NCI-H1092 (cell line): Measurements from ENCODE around the gene EIF3B.
A peak's percentile ranks its signal among the peaks of the same experiment; 100 is the strongest.
"Not testable (repeated sequence)": the region's sequence is repeated elsewhere in the genome, so short reads cannot be mapped to it uniquely, and the experiment has no call there.

ENCODE experiments used
- DNase-seq: peaks from one replicate; lab custom pipeline; 2025; lab: John Stamatoyannopoulos, UW

The EIF3B gene

GRCh38 chr7:2347351-2348063 lies 7.1 kb upstream of the EIF3B start:
- not testable (repeated sequence) for DNase-seq

GRCh38 chr7:2350055-2350454 lies 4.6 kb upstream of the EIF3B start:
- DNase-seq, result no peak

- no peak for DNase-seq
Measured at GRCh38 chr7:2350861-2351260, 3.8 kb upstream of the EIF3B start.

- no peak for DNase-seq
Measured at GRCh38 chr7:2353113-2353935, 1.3 kb upstream of the EIF3B start.

GRCh38 chr7:2353936-2354185 lies 766 bp upstream of the EIF3B start:
- DNase-seq, result peak; percentile 90

- DNase-seq, result no peak
Measured at GRCh38 chr7:2354939-2355704, 495 bp downstream of the EIF3B start.

- no peak for DNase-seq
Measured at GRCh38 chr7:2355705-2356008, 1.0 kb downstream of the EIF3B start.

GRCh38 chr7:2357165-2357564 lies 2.5 kb downstream of the EIF3B start:
- no peak for DNase-seq

GRCh38 chr7:2357571-2357970 lies 2.9 kb downstream of the EIF3B start:
- DNase-seq, result no peak

- DNase-seq, result no peak
Measured at GRCh38 chr7:2358968-2359527, 4.4 kb downstream of the EIF3B start.

- DNase-seq, result no peak
Measured at GRCh38 chr7:2359610-2360009, 5.0 kb downstream of the EIF3B start.

- no peak for DNase-seq
Measured at GRCh38 chr7:2360796-2361195, 6.2 kb downstream of the EIF3B start.

- DNase-seq, result no peak
Measured at GRCh38 chr7:2362385-2363088, 7.9 kb downstream of the EIF3B start.

GRCh38 chr7:2369139-2369538 lies 14.5 kb downstream of the EIF3B start:
- no peak for DNase-seq

- no peak for DNase-seq
Measured at GRCh38 chr7:2371329-2371728, 16.7 kb downstream of the EIF3B start.

GRCh38 chr7:2372724-2373123 lies 18.1 kb downstream of the EIF3B start:
- no peak for DNase-seq

GRCh38 chr7:2373124-2373556 lies 18.5 kb downstream of the EIF3B start:
- no peak for DNase-seq

GRCh38 chr7:2373646-2374045 lies 19.0 kb downstream of the EIF3B start:
- no peak for DNase-seq

GRCh38 chr7:2374401-2374800 lies 19.8 kb downstream of the EIF3B start:
- DNase-seq, result no peak

GRCh38 chr7:2374830-2375728 lies 20.5 kb downstream of the EIF3B start:
- no peak for DNase-seq
